GM19043 (cell line): Measurements from ENCODE around the gene OPRL1.

Source experiments
- ATAC-seq: cut with Tn5 transposase; IDR thresholded peaks from one replicate; pipeline ENCODE4 v1.9.1; 2021; ENCODE audit warnings: low read depth; ENCODE audit not compliant: unreplicated experiment

The OPRL1 gene

DNA sequence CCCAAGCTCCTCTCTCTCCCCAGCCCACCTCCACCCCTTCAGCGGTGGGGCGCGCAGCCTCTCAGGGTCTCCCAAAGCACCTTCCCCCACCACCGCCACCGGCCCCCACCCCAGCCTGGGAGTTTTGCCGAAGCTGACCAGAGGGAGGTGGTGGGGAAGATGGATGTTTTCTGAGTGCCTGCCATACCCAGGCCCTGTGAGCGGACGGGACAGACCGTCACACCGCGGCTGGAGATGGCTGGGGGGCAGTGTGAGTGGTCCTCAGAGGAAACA lies 38.2 kb upstream of the OPRL1 start:
- no peak for ATAC-seq

- no peak for ATAC-seq
Observed at GRCh38 chr20:64042054-64042781, 37.7 kb upstream of the OPRL1 start.

DNA sequence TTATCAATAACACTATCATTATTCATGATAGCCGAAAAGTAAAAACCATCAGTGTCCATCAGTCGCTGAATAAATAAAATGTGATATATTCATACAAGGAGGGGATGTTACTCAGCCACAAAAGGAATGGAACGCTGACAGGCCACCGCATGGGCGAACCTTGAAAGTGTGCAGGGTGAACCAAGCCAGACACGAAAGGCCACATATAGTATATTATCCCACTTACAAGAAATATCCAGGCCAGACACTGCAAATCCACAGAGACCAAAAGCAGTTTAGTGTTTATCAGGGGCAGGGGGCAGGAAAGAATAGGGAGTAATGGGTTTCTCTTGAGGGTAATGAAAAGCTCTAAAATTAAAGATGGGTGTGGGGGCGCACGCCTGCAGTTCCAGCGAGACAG lies 36.1 kb upstream of the OPRL1 start:
- ATAC-seq, result no peak

DNA sequence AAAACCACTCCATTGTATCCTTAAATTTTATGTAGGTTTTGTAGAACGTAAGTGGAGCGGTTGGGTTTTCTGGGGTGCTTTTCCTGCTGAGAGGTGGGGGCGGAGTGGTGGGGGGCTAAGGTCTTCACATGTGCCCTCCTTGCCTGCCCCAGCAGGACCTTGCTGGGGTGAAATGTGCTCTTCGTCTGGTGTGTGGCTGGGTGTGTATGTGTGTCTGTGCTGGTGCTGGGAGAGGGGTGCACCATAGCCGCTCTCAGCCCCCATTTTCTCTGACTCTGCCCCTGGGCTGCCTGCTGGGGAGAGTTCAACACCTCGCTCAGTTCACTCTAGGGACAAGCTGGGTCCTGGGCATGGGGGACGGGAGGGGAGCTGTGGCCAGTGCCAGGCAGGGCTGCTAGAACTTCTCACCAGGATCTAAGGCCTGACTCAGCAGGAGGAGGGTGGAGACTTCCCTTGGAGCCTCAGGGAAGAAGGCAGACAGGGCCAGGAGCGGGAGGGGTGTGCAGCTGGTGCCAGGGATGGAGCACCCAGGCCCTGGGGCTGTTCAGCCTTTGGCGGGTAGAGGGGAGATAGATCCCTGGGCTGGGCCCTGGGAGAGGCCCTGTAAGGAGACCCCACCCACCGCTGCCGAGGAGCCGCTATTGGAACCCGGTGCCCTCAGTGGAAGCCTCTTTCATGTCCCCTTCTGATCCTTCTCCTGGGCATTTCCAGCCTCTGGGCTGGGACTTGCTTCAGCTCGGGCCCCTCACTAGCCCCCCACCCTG lies 35.2 kb upstream of the OPRL1 start:
- no peak for ATAC-seq

- no peak for ATAC-seq
Observed at GRCh38 chr20:64045346-64046011, 34.4 kb upstream of the OPRL1 start.

GRCh38 chr20:64047046-64047389 lies 32.9 kb upstream of the OPRL1 start:
- ATAC-seq, result no peak

GRCh38 chr20:64047968-64048401 lies 31.9 kb upstream of the OPRL1 start:
- ATAC-seq, result no peak

DNA sequence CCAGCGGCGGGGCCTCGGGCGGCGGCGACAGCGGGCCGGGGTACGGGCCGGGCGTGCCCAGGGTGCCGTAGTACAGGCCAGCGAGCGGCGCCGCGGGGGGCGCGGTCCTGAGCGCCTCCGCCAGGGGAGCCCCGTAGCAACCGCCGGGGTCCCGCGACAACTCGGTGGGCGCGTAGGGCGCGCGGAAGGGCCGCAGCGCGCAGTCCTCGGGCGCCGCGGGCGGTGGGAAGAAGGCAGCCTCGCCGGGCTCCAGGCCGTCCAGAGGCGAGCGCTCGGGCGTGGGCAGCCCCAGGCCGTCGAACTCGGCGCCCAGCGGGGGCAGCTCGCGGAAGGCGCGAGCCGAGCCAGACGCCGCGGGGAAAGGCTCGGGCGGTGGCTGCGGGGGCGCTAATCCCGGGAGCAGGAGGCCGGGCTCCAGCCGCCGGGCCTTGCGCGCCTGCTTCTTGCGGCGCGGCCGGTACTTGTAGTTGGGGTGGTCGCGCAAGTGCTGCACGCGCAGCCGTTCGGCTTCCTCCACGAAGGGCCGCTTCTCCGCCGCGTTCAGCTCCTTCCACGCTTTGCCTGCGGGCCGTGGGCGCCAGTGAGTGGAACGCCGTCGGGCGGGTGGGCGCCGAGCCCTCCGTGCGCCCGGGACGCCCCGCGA lies 31.4 kb upstream of the OPRL1 start:
- ATAC-seq, result no peak

DNA sequence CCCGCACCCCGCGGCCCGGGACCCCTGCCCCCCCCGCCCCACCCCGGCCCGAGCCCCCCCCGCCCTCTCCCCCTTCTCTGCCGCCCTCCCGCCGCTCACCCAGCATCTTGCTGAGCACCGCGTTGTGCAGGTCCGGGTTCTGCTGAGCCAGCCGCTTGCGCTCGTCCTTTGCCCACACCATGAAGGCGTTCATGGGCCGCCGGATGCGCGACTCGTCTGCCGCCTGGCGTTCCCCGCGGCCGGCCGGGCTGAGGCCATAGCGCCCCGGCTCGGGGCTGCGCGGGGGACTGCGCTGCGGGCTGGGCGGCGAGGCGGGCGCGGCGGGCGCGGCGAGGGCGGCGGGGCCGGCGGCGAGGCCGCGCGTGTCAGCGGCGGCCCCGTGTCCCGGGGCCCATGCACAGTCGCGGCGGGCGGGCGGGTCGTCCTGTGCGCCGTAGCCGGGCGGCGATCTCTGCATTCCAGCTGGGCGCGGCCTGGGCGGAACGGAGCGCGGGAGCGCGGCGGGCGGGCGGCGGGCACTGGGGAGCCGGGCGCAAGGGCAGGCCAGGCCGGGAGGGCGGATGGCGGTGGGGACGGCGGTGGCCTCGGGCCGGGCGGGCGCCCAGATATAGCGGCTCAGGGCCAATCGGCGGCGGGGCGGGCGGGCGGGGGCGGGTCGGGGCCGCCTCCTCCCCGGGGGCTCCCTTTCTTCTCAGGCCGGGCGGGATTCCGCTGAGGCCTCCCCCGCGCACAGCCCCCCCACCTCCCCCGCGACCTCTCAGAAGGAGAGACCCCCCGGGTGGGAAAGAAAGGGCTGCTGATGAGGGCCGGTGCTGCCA lies 30.6 kb upstream of the OPRL1 start, which contains the start of gene SOX18:
TSS of gene SOX18 (minus strand) at position 580 of the 818 bp plus-strand sequence. CDS start at position 457, 123 bp downstream.
- no peak for ATAC-seq

DNA sequence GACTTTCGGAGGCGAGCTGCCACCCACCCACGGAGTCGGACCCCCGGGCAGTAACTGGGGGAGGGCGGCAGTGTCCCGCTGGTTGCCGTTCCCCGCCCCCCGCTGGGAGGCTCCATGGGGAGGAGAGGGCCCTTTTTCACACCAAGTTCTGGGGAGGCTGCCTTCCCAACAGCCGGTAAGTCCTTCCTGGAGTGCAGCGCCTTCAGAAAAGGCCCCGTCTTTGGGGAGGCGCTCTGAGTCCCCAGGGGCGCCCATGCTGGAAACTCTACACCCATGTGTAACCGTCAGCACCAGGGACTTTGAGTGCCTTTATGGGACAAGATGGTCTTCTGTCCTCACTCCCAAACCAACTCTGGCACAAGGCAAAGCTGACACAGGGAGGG lies 30.0 kb upstream of the OPRL1 start:
- no peak for ATAC-seq

- ATAC-seq, result no peak
Observed at GRCh38 chr20:64050261-64051032, 29.4 kb upstream of the OPRL1 start.

DNA sequence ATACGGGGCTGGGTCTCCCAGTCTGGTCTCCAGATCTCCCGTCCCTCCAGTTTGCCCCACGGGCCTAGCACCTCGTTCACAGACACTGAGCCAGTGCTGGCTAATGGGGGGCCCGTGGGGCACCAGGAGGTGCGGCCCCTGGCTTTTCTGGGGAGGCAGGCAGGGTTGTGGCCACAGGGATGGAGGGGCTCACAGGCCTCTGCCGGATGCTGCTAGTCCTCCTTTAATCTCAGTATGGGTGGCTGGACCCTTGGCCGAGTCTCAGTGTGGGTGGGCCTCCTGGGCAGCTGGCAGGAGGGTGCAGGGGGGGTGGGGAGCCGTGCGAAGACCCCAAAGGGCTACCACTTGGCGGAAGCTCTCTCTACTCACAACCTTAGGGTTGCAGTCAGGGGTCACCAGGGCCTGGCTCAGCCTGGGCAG lies 28.8 kb upstream of the OPRL1 start:
- ATAC-seq, result no peak

GRCh38 chr20:64051561-64052325 lies 28.1 kb upstream of the OPRL1 start:
- ATAC-seq, result no peak

GRCh38 chr20:64052326-64052722 lies 27.6 kb upstream of the OPRL1 start:
- no peak for ATAC-seq

GRCh38 chr20:64052987-64053840 lies 26.7 kb upstream of the OPRL1 start:
- no peak for ATAC-seq

- no peak for ATAC-seq
Observed at GRCh38 chr20:64053841-64054661, 25.8 kb upstream of the OPRL1 start.

DNA sequence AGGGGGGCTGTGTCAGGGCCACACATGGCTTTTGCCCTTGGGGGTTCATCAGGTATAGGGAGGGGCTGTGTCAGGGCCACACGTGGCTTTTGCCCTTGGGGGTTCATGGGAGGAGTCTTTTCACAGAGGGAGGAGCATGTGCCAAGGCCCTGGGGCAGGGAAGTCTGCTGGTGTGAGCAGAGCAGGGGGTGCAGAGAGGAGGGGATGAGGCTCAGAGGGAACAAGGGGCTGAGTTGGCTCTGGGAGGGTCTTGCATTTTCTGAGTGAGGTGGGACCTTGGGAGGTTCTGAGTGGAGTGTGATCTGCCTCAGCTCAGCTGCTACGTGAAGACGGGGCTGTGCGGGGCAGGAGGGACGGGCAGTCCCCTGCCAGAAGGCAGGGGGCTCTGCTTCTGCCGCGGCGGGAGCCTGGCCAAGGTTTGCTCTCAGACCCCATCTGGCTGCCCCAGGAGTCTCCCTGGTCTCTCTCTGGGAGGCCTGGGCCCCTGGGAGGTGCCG lies 24.4 kb upstream of the OPRL1 start:
- no peak for ATAC-seq
